ENCODE results near the gene MED4.

MED4 gene

GRCh38 chr13:48121733-48122132 lies 26.8 kb upstream of the MED4 start:
- H3K36me3 ChIP-seq (ENCODE audit: low read depth) = no peaks in the 10 kb centered on the region
- H3K4me3 ChIP-seq (ENCODE audit: severe bottlenecking) = no peak overlapping the region
- no peaks in the 10 kb centered on the region for H3K9me3 ChIP-seq (ENCODE audit: severe bottlenecking)
- no peaks in the 10 kb centered on the region for H3K4me1 ChIP-seq (ENCODE audit: insufficient read depth, poor library complexity, severe bottlenecking)
- ATAC-seq (ENCODE audit: low read depth) (no peak), DNase-seq (ENCODE audit: low spot score) (no peak)
- no peaks in the 10 kb centered on the region for H3K27me3 ChIP-seq (ENCODE audit: insufficient read depth, poor library complexity, severe bottlenecking)
- H3K27ac ChIP-seq (ENCODE audit: poor library complexity, severe bottlenecking) = no peak overlapping the region
- no peak for TF ChIP-seq CTCF (IDR thresholded peaks at IDR 0.05; ENCODE audit: poor library complexity, severe bottlenecking)

DNA sequence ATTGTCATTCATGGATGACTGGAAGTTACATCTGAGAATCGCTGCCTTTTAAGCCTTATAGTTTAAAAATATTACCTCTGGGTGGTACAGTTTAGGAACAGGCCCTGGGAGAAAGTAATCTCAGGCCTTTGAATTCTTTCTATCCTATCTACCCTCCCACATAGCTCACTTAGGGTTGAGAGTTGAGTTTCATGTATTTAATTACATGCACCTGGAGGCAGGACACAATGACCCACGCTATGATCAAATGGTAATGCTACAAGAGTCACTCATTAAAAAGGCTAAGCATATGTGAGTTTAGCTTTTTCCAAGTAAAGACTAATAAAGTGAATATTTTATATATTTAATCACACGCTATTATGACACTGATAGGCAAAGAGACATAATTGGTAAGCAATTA lies 25.3 kb upstream of the MED4 start:
- no peaks in the 10 kb centered on the region for H3K27me3 ChIP-seq (ENCODE audit: insufficient read depth, poor library complexity, severe bottlenecking)
- no peaks in the 10 kb centered on the region for H3K9me3 ChIP-seq (ENCODE audit: severe bottlenecking)
- ATAC-seq (ENCODE audit: low read depth) = no peak
- no peaks in the 10 kb centered on the region for H3K4me1 ChIP-seq (ENCODE audit: insufficient read depth, poor library complexity, severe bottlenecking)
- H3K4me3 ChIP-seq (ENCODE audit: severe bottlenecking) = no peak overlapping the region
- H3K27ac ChIP-seq (ENCODE audit: poor library complexity, severe bottlenecking) = no peak overlapping the region
- TF ChIP-seq CTCF (IDR thresholded peaks at IDR 0.05; ENCODE audit: poor library complexity, severe bottlenecking) = no peak
- H3K36me3 ChIP-seq (ENCODE audit: low read depth) = no peaks in the 10 kb centered on the region
- no peak for DNase-seq (ENCODE audit: low spot score)

- ATAC-seq (ENCODE audit: low read depth) = no peak
- no peak for TF ChIP-seq CTCF (IDR thresholded peaks at IDR 0.05; ENCODE audit: poor library complexity, severe bottlenecking)
- H3K9me3 ChIP-seq (ENCODE audit: severe bottlenecking) = no peaks in the 10 kb centered on the region
- no peaks in the 10 kb centered on the region for H3K36me3 ChIP-seq (ENCODE audit: low read depth)
- H3K4me1 ChIP-seq (ENCODE audit: insufficient read depth, poor library complexity, severe bottlenecking) = no peaks in the 10 kb centered on the region
- H3K4me3 ChIP-seq (ENCODE audit: severe bottlenecking) = no peak overlapping the region
- DNase-seq (ENCODE audit: low spot score) = no peak
- H3K27me3 ChIP-seq (ENCODE audit: insufficient read depth, poor library complexity, severe bottlenecking) = no peaks in the 10 kb centered on the region
- H3K27ac ChIP-seq (ENCODE audit: poor library complexity, severe bottlenecking) = no peak overlapping the region
Measured at GRCh38 chr13:48118030-48118429, 23.1 kb upstream of the MED4 start.

DNA sequence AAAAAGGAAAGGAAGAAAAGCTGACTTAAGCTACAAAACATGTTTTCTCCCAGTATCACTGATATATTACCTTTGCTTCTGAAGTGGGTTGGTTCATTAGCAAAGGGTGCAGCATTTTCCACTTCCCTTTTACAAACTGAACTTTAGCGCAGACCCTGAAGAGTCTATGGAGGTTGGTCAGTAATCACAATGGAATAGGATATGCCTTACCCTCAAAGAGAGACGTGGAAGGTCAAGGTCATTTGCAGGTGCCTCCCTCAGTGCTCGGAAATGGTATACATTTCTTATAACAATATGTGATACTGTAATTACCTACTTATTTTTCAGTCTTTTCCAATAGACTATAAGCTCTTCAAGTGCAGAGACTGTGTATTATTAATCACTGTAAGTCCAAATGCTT lies 21.9 kb upstream of the MED4 start:
- no peaks in the 10 kb centered on the region for H3K27me3 ChIP-seq (ENCODE audit: insufficient read depth, poor library complexity, severe bottlenecking)
- H3K36me3 ChIP-seq (ENCODE audit: low read depth) = no peaks in the 10 kb centered on the region
- DNase-seq (ENCODE audit: low spot score) (no peak), ATAC-seq (ENCODE audit: low read depth) (no peak)
- no peak overlapping the region for H3K4me3 ChIP-seq (ENCODE audit: severe bottlenecking)
- no peaks in the 10 kb centered on the region for H3K9me3 ChIP-seq (ENCODE audit: severe bottlenecking)
- no peaks in the 10 kb centered on the region for H3K4me1 ChIP-seq (ENCODE audit: insufficient read depth, poor library complexity, severe bottlenecking)
- no peak for TF ChIP-seq CTCF (IDR thresholded peaks at IDR 0.05; ENCODE audit: poor library complexity, severe bottlenecking)
- H3K27ac ChIP-seq (ENCODE audit: poor library complexity, severe bottlenecking) = no peak overlapping the region

DNA sequence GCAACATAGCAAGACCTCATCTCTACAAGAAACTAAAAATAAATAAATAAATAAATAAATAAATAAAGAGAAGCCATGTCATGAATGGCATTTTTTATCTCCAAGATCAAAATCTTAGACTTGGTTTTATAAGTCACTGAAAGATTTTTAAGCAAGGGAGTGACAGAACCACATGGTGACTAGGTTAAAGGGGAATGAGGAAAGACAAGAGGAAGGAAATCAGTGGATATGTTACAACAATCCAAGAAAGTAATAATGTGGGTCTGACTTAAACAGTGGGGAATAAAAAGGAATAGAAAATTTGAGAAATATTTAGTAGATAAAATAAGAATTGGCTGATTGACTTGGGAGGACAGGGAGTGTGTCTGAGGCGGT lies 18.8 kb upstream of the MED4 start:
- H3K9me3 ChIP-seq (ENCODE audit: severe bottlenecking) = no peaks in the 10 kb centered on the region
- TF ChIP-seq CTCF (IDR thresholded peaks at IDR 0.05; ENCODE audit: poor library complexity, severe bottlenecking) = no peak
- H3K4me1 ChIP-seq (ENCODE audit: insufficient read depth, poor library complexity, severe bottlenecking) = no peaks in the 10 kb centered on the region
- ATAC-seq (ENCODE audit: low read depth) = no peak
- no peak overlapping the region for H3K4me3 ChIP-seq (ENCODE audit: severe bottlenecking)
- no peaks in the 10 kb centered on the region for H3K27me3 ChIP-seq (ENCODE audit: insufficient read depth, poor library complexity, severe bottlenecking)
- DNase-seq (ENCODE audit: low spot score) = no peak
- no peaks in the 10 kb centered on the region for H3K36me3 ChIP-seq (ENCODE audit: low read depth)
- no peak overlapping the region for H3K27ac ChIP-seq (ENCODE audit: poor library complexity, severe bottlenecking)
